Stomach (tissue), 9 donors: Measurements from ENCODE around the gene ANKRD11. TPM values are rescaled to one million over a fixed set of nuclear protein-coding genes. Genes with fewer than 3 reads are reported as not detected.
"Not testable (repeated sequence)": the region's sequence is repeated elsewhere in the genome, so short reads cannot be mapped to it uniquely, and the experiment has no call there.

ENCODE experiments used
- DNase-seq, 2 donors: peaks; one replicate each; pipeline versions ENCODE4 v3.0.0 to v3.0.0-alpha.2; 2013 to 2019
- H3K27ac ChIP-seq, 5 donors: fragments of 200-600 bp in 4 of 5; sonication (generic) in 4 of 5; one replicate each; pipeline ENCODE4 v1.5.1; 2013 to 2019; ENCODE audit warnings: mild to moderate bottlenecking in 1 of 5, moderate library complexity in 1 of 5
- H3K27me3 ChIP-seq, 3 donors: fragments of 200-600 bp; sonication (generic); one replicate each; pipeline ENCODE4 v1.5.1; 2017 to 2019; ENCODE audit warnings: mixed run types in 1 of 3
- H3K36me3 ChIP-seq, 4 donors: fragments of 200-600 bp; sonication (generic); 1 replicate in 3 of 4; 2 replicates in 1 of 4; pipeline ENCODE4 v1.5.1; 2016 to 2019
- H3K4me1 ChIP-seq, 4 donors: fragments of 200-600 bp; sonication (generic); one replicate each; pipeline ENCODE4 v1.5.1; 2016 to 2019
- H3K4me3 ChIP-seq, 4 donors: fragments of 200-600 bp; sonication (generic) in 3 of 4; one replicate each; pipeline ENCODE4 v1.5.1; 2016 to 2019; ENCODE audit warnings: mild to moderate bottlenecking in 1 of 4
- H3K9me3 ChIP-seq, 4 donors: fragments of 200-600 bp; sonication (generic); one replicate each; pipeline ENCODE4 v1.5.1; 2016 to 2019
- EP300 ChIP-seq: sonication (generic); formaldehyde crosslinking; IDR thresholded peaks from one replicate; pipeline ENCODE4 v1.6.1; 2017; ENCODE audit warnings: antibody characterized with exemption
- POLR2A ChIP-seq, 4 donors: fragments of 450-650 bp; IDR thresholded peaks; one replicate each; pipeline ENCODE4 v1.6.1; 2016; ENCODE audit warnings: antibody characterized with exemption in 4 of 4, control low read depth in 2 of 4, mild to moderate bottlenecking in 1 of 4, moderate library complexity in 1 of 4
- POLR2AphosphoS5 ChIP-seq, 3 donors: sonication (generic); formaldehyde crosslinking; IDR thresholded peaks; one replicate each; pipeline ENCODE4 v1.6.1; 2016; ENCODE audit warnings: antibody characterized with exemption in 3 of 3
- WGBS, 5 donors: extraction: QIAGEN DNeasy Blood & Tissue Kit in 3 of 5; methylation state at CpG; one replicate each; pipeline versions ENCODE4 v1.1.5 to v1.1.7; 2013 to 2018; 5-methylcytosine and 5-hydroxymethylcytosine counted together
- intact Hi-C: fragments of 100-400 bp; cut with DNase I; formaldehyde crosslinking; loops from one replicate; pipeline ENCODE4 v1.15.1; 2023; ENCODE audit warnings: low total_unique reads
- polyA plus RNA-seq, 3 donors: library from polyadenylated mRNA; stranded (reverse); fragments of 200-250 nt; gene quantifications; one replicate each; pipeline ENCODE4 v1.2.3, GENCODE V29; 2013
- total RNA-seq, 5 donors: library from RNA; depleted of rRNA; stranded (reverse); fragments of >200 nt; gene quantifications; one replicate each; pipeline versions ENCODE4 v1.1.0 to v1.2.3, GENCODE V29; 2014 to 2016
- TF ChIP-seq, protein P1 (sequence below), 7 experiments: fragments of 450-650 bp in 4 of 7; fragments of 200-600 bp in 3 of 7; sonication (generic) in 3 of 7; IDR thresholded peaks; one replicate each; pipeline ENCODE4 v1.5.1; 2016 to 2019; ENCODE audit warnings: antibody characterized with exemption in 7 of 7, control low read depth in 2 of 7, mild to moderate bottlenecking in 1 of 7
- donor health status: healthy with polysubstance abuse.
- donor health status: Bipolar disorder and iron deficiency.
- donor health status: healthy.

The ANKRD11 gene
- total and polyA plus RNA-seq, 8 donors: 25.4 to 350 (median 88.7) TPM

- TF ChIP-seq POLR2AphosphoS5 (IDR thresholded peaks at IDR 0.05) (no peak), POLR2A (IDR thresholded peaks at IDR 0.05) (no peak), EP300 (no peak)
- TF ChIP-seq, protein P1, sequence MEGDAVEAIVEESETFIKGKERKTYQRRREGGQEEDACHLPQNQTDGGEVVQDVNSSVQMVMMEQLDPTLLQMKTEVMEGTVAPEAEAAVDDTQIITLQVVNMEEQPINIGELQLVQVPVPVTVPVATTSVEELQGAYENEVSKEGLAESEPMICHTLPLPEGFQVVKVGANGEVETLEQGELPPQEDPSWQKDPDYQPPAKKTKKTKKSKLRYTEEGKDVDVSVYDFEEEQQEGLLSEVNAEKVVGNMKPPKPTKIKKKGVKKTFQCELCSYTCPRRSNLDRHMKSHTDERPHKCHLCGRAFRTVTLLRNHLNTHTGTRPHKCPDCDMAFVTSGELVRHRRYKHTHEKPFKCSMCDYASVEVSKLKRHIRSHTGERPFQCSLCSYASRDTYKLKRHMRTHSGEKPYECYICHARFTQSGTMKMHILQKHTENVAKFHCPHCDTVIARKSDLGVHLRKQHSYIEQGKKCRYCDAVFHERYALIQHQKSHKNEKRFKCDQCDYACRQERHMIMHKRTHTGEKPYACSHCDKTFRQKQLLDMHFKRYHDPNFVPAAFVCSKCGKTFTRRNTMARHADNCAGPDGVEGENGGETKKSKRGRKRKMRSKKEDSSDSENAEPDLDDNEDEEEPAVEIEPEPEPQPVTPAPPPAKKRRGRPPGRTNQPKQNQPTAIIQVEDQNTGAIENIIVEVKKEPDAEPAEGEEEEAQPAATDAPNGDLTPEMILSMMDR (IDR thresholded peaks at IDR 0.05): no peak
- intact Hi-C loops: no loop called here
- H3K9me3 ChIP-seq: no peaks in the 10 kb centered on the region
- peak overlapping the region in 4 of 5 donors; percentile 25 to 58 (median 53) for H3K27ac ChIP-seq
- peaks cover 41 to 98% (median 67%) of the 10 kb centered on the region in 4 donors for H3K4me1 ChIP-seq
- 61 to 83% (median 80%) methylated on average over 5 to 12 of the region's 12 CpGs for WGBS, 5 donors
- DNase-seq: no peak
- H3K4me3 ChIP-seq: no peak overlapping the region
- H3K36me3 ChIP-seq: no peaks in the 10 kb centered on the region
- no peaks in the 10 kb centered on the region for H3K27me3 ChIP-seq
Observed at GRCh38 chr16:89334461-89334860, 155.9 kb downstream of the ANKRD11 start.

- intact Hi-C loops: no loop called here
- WGBS, 5 donors: 33 to 55% (median 42%) methylated on average over 2 of the region's 2 CpGs
- TF ChIP-seq, protein P1 (IDR thresholded peaks at IDR 0.05): no peak
- TF ChIP-seq POLR2AphosphoS5 (IDR thresholded peaks at IDR 0.05) (no peak), POLR2A (IDR thresholded peaks at IDR 0.05) (no peak), EP300 (no peak)
- Histone ChIP-seq H3K27me3 (no peaks in the 10 kb centered on the region), H3K9me3 (no peaks in the 10 kb centered on the region), H3K4me3 (no peak overlapping the region), H3K4me1 (peaks cover 41 to 98% (median 67%) of the 10 kb centered on the region in 4 donors), H3K27ac (peak overlapping the region in 4 of 5 donors; percentile 25 to 58 (median 53)), H3K36me3 (no peaks in the 10 kb centered on the region)
- no peak for DNase-seq
Observed at GRCh38 chr16:89334050-89334449, 156.3 kb downstream of the ANKRD11 start.

DNA sequence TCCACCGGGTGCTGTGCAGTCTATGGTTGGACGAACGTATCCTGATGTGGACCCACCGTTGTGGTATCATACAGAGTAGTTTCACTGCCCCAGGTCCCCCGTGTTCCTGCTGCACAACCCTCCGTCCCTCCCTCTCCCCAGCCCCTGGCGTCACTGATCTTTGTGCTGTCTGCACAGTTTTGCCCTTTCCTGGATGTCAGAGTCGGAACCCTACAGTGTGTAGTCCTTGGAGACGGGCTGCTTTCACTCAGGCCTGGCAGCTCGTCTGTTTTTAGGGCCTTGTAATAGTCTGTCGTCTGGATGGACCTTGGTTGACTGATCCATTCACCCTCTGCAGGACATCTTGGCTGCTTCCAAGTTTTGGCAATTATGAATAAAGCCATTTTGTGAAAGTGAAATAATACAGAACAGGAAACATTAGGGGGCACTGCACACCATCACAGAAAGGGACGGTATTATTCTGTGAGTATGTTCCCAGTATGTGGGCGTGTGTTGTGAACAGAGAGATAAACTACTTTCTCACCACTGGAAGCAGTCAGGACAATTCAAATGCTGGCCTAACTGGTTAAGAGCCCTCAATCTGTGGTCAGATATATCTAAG is 156.9 kb downstream of the ANKRD11 start:
- TF ChIP-seq POLR2AphosphoS5 (IDR thresholded peaks at IDR 0.05): peak; percentile 21 to 74 (median 32)
- TF ChIP-seq, protein P1 (IDR thresholded peaks at IDR 0.05): peak in 5 of 7 experiments; percentile 34 to 84 (median 49)
- Histone ChIP-seq H3K4me1 (peaks cover 41 to 95% (median 66%) of the 10 kb centered on the region in 4 donors), H3K27ac (peak overlapping the region in 4 of 5 donors; percentile 25 to 58 (median 53))
- H3K36me3 ChIP-seq, H3K27me3 ChIP-seq, intact Hi-C loops, H3K9me3 ChIP-seq, H3K4me3 ChIP-seq: not testable (repeated sequence)
- DNase-seq: peak; percentile 48 to 92
- WGBS, 5 donors: 37 to 39% (median 37%) methylated on average over 9 to 13 of the region's 13 CpGs

GRCh38 chr16:89332902-89333245 is 157.5 kb downstream of the ANKRD11 start:
- TF ChIP-seq POLR2AphosphoS5 (IDR thresholded peaks at IDR 0.05) (no peak), EP300 (no peak), POLR2A (IDR thresholded peaks at IDR 0.05) (no peak)
- TF ChIP-seq, protein P1 (IDR thresholded peaks at IDR 0.05): no peak
- intact Hi-C loops: no loop called here
- H3K36me3 ChIP-seq: peaks cover 0 to 7% (median 0%) of the 10 kb centered on the region in 4 donors
- WGBS, 5 donors: 47 to 66% (median 64%) methylated on average over 7 of the region's 7 CpGs
- H3K9me3 ChIP-seq: no peaks in the 10 kb centered on the region
- H3K4me1 ChIP-seq: peaks cover 41 to 93% (median 63%) of the 10 kb centered on the region in 4 donors
- no peaks in the 10 kb centered on the region for H3K27me3 ChIP-seq
- no peak overlapping the region for H3K4me3 ChIP-seq
- peak in 1 of 2 donors; percentile 3 for DNase-seq
- H3K27ac ChIP-seq: no peak overlapping the region
